MCF 10A (cell line): ENCODE results near the gene ZC3H12C. TPM values are rescaled to one million over a fixed set of nuclear protein-coding genes. Genes with fewer than 3 reads are reported as not detected.
"Not testable (repeated sequence)": the region's sequence is repeated elsewhere in the genome, so short reads cannot be mapped to it uniquely, and the experiment has no call there.

ENCODE experiments used
- BruUV-seq: library from RNA; stranded (reverse); fragments of 400-500 nt; replicated peaks from 2 replicates; lab custom pipeline; 2021; lab: Mats Ljungman, UMichigan
- CTCF ChIA-PET: fragments of 300-600 bp; sonication (Branson Sonifier 250); formaldehyde crosslinking; extraction: SDS; loops from one replicate; lab custom pipeline; 2021; ENCODE audit warnings: antibody characterized with exemption, inconsistent platforms; lab: Yijun Ruan, JAX
- POLR2A ChIA-PET: fragments of 300-600, 350-650 bp; sonication (Branson Sonifier 250); formaldehyde crosslinking; extraction: SDS; loops from one replicate; lab custom pipeline; 2020; ENCODE audit warnings: antibody characterized with exemption, inconsistent platforms; lab: Yijun Ruan, JAX
- DNase-seq: peaks from one replicate; pipeline ENCODE4 v3.0.0-alpha.2; 2018; ENCODE audit not compliant: unreplicated experiment
- H3K27ac Mint-ChIP-seq: one replicate; pipeline ENCODE4 v1.8.0; 2022; ENCODE audit warnings: mild to moderate bottlenecking, low read depth, mixed read lengths; ENCODE audit not compliant: unreplicated experiment
- H3K27me3 Mint-ChIP-seq: one replicate; pipeline ENCODE4 v1.8.0; 2022; ENCODE audit warnings: mixed read lengths; ENCODE audit not compliant: insufficient read depth, unreplicated experiment
- H3K36me3 Mint-ChIP-seq: one replicate; pipeline ENCODE4 v1.8.0; 2022; ENCODE audit warnings: mild to moderate bottlenecking, moderate library complexity, mixed read lengths; ENCODE audit not compliant: insufficient read depth, unreplicated experiment
- H3K4me1 Mint-ChIP-seq: one replicate; pipeline ENCODE4 v1.8.0; 2022; ENCODE audit warnings: mixed read lengths; ENCODE audit not compliant: insufficient read depth, unreplicated experiment
- H3K4me3 Mint-ChIP-seq: one replicate; pipeline ENCODE4 v1.8.0; 2022; ENCODE audit warnings: mild to moderate bottlenecking, moderate library complexity, mixed read lengths; ENCODE audit not compliant: unreplicated experiment
- H3K9me3 Mint-ChIP-seq: one replicate; pipeline ENCODE4 v1.8.0; 2022; ENCODE audit warnings: mixed read lengths; ENCODE audit not compliant: unreplicated experiment
- intact Hi-C: fragments of 100-400 bp; cut with micrococcal nuclease; formaldehyde crosslinking; loops from 2 replicates; pipeline ENCODE4 v1.14.1; 2022
- total RNA-seq: library from RNA; stranded (reverse); gene quantifications from 2 replicates; pipeline ENCODE4 v1.2.3, GENCODE V29; 2022
- TF ChIP-seq, protein P1 (sequence below): fragments of 200-600 bp; IDR thresholded peaks from one replicate; pipeline ENCODE4 v1.8.0; 2022; ENCODE audit warnings: antibody characterized with exemption, mild to moderate bottlenecking; ENCODE audit not compliant: unreplicated experiment

ZC3H12C gene
- total RNA-seq, 1 experiment from 2014 or later = 37.7 TPM

DNA sequence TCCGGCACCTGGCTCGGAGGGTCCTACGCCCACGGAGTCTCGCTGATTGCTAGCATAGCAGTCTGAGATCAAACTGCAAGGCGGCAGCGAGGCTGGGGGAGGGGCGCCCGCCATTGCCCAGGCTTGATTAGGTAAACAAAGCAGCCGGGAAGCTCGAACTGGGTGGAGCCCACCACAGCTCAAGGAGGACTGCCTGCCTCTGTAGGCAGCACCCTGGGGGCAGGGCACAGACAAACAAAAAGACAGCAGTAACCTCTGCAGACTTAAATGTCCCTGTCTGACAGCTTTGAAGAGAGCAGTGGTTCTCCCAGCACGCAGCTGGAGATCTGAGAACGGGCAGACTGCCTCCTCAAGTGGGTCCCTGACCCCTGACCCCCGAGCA lies 116.1 kb downstream of the ZC3H12C start:
- CTCF ChIA-PET, BruUV-seq, H3K27me3 Mint-ChIP-seq, H3K36me3 Mint-ChIP-seq, H3K9me3 Mint-ChIP-seq, H3K4me1 Mint-ChIP-seq, POLR2A ChIA-PET, DNase-seq, H3K27ac Mint-ChIP-seq: not testable (repeated sequence)
- H3K4me3 Mint-ChIP-seq = peak overlapping the region; percentile 31
- intact Hi-C loops = loop anchor here (10.0 kb wide), 1 partner anchor 355 kb away; no protein-coding TSS in a partner anchor

DNA sequence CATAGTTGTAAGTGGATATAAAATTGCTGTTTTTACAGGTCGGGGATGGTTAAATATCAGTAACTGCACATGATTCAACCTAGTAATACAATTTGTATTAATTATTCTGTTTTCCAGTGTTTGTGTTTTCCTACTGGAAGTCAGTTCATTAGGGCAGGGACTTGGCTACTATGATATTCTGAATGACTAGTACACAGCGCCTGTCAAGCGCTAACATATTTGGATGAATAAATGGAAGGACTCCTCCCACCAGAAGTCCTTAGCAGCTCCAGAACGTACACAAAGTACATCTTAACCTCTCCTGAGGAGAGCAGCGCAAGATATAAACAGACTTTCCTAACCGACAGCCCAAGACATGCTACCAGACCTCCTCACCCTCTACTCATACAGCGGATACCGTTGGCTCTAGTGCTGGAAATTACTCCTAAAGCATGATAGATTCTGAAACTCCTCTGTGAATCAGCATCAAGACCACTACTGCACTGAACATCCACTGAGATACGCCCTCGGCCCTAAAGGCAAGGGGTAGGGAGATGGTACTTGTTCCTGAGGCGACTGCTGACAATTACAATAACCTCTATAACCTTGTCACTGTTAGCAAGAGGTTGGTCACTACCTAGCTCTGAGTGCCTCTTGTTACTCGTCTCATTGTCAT lies 124.2 kb downstream of the ZC3H12C start:
- Mint-ChIP-seq H3K36me3 (peaks cover 6% of the 10 kb centered on the region), H3K27me3 (no peaks in the 10 kb centered on the region), H3K4me3 (no peak overlapping the region), H3K9me3 (no peaks in the 10 kb centered on the region), H3K27ac (no peak overlapping the region), H3K4me1 (peaks cover 10% of the 10 kb centered on the region)
- ChIA-PET CTCF (interaction anchor here (1.0 to 1.2 kb wide), 3 partner anchors 16 to 32 kb away, joined by 3 to 5 read pairs (median 4); no protein-coding TSS in a partner anchor), POLR2A (interaction anchor here (0.7 to 0.9 kb wide), 2 partner anchors 19 to 29 kb away, joined by 3 read pairs; no protein-coding TSS in a partner anchor)
- BruUV-seq = no TSS peak
- no peak for DNase-seq
- intact Hi-C loops = no loop called here
- TF ChIP-seq, protein P1, sequence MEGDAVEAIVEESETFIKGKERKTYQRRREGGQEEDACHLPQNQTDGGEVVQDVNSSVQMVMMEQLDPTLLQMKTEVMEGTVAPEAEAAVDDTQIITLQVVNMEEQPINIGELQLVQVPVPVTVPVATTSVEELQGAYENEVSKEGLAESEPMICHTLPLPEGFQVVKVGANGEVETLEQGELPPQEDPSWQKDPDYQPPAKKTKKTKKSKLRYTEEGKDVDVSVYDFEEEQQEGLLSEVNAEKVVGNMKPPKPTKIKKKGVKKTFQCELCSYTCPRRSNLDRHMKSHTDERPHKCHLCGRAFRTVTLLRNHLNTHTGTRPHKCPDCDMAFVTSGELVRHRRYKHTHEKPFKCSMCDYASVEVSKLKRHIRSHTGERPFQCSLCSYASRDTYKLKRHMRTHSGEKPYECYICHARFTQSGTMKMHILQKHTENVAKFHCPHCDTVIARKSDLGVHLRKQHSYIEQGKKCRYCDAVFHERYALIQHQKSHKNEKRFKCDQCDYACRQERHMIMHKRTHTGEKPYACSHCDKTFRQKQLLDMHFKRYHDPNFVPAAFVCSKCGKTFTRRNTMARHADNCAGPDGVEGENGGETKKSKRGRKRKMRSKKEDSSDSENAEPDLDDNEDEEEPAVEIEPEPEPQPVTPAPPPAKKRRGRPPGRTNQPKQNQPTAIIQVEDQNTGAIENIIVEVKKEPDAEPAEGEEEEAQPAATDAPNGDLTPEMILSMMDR = no peak

DNA sequence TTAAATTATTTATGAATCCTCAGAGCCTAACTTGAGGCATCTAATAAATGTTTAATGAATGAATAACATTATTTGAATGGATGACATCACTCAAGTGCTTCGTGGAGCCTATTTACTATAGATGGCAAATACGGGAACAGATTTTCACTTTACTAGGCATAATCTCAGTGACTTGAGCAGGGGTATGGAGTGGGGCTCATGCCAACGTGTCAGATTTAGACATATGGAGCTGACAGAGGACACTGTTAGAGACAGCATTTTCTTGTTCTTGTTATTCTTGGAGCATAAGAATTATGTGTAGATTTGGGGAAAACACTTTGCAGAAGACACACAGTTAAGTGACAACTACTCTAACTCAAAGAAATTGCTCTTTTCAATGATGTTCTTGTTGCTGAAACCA lies 124.7 kb downstream of the ZC3H12C start:
- no peak for DNase-seq
- H3K27ac Mint-ChIP-seq = no peak overlapping the region
- H3K4me3 Mint-ChIP-seq = no peak overlapping the region
- BruUV-seq = no TSS peak
- ChIA-PET POLR2A (no interaction called here), CTCF (interaction anchor here (1.0 kb wide), 1 partner anchor 17 kb away, joined by 3 read pairs; no protein-coding TSS in a partner anchor)
- H3K27me3 Mint-ChIP-seq = no peaks in the 10 kb centered on the region
- intact Hi-C loops = no loop called here
- peaks cover 10% of the 10 kb centered on the region for H3K4me1 Mint-ChIP-seq
- no peaks in the 10 kb centered on the region for H3K9me3 Mint-ChIP-seq
- TF ChIP-seq, protein P1 = no peak
- peaks cover 6% of the 10 kb centered on the region for H3K36me3 Mint-ChIP-seq

DNA sequence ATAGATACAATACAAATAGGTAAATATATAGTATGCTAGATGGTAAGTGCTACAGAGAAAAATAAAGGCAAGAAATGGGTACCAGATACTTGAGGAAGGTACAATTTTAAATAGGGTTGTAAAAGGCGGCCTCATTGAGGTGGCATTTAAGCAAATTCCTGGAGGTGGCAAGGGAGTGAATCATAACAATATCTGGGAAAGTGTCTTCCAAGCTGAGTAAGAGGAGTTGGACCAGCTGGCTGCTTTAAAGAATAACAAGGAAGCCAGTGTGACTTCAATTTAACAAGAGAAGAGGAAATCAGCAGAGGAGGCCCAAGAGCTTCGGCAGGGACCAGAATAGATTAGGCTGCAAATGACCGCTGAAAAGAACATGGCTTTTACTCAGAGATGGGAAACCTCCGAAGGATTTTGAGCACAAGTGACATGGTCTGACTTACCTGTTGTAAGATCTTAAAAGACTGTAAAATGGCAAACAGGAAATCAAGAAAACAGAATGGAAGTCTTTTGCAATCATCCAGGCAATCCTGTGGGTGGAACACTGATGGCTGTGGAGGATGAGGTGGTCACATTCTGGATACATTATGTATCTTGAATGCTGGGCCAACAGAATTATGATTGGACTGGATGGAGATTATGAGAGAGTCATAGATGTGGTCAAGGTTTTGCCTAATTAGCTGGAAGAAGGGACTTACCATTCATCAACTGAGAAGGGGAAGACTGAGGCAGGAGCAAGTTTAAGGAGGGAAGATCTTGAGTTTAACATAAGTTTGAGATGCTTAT lies 126.0 kb downstream of the ZC3H12C start:
- intact Hi-C loops = no loop called here
- no TSS peak for BruUV-seq
- H3K27me3 Mint-ChIP-seq = no peaks in the 10 kb centered on the region
- POLR2A ChIA-PET = no interaction called here
- TF ChIP-seq, protein P1 = no peak
- CTCF ChIA-PET = interaction anchor here (0.6 to 1.0 kb wide), 2 partner anchors 216 to 937 kb away, joined by 3 read pairs; no protein-coding TSS in a partner anchor
- H3K27ac Mint-ChIP-seq = no peak overlapping the region
- no peak overlapping the region for H3K4me3 Mint-ChIP-seq
- H3K36me3 Mint-ChIP-seq = peaks cover 6% of the 10 kb centered on the region
- no peaks in the 10 kb centered on the region for H3K9me3 Mint-ChIP-seq
- no peak for DNase-seq
- H3K4me1 Mint-ChIP-seq = peaks cover 10% of the 10 kb centered on the region

Other genes starting within 250 kb of the ZC3H12C start
- 132 and 145 TPM in 2 replicates for gene RDX, start 203.2 kb downstream of the ZC3H12C start, total RNA-seq